ENCODE results near the gene GLYATL1B.
"Not testable (repeated sequence)": the region's sequence is repeated elsewhere in the genome, so short reads cannot be mapped to it uniquely, and the experiment has no call there.

Gene GLYATL1B, protein sequence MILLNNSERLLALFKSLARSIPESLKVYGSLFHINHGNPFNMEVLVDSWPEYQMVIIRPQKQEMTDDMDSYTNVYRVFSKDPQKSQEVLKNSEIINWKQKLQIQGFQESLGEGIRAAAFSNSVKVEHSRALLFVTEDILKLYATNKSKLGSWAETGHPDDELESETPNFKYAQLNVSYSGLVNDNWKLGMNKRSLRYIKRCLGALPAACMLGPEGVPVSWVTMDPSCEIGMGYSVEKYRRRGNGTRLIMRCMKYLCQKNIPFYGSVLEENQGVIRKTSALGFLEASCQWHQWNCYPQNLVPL

DNA sequence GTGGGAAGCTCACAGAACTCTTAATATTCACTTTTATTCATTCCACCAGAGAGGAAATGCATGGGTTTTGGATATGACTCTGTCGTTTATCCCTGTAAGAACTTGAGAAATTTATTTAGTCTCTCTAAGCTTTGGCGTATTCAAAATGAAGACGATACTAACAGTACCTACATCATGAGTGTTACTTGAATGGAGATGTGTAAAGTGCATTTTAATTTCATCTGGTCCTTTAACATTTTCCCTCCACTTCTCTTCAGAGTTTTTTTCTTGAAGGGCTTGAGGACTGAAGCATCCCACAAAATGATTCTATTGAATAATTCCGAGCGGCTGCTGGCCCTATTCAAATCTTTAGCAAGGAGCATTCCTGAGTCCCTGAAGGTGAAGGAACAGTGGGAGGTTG, at the start of gene GLYATL1B:
GLYATL1B (plus strand) TSS at position 301 of the 400 bp plus-strand sequence; CDS start at position 301, 0 bp downstream.
- not testable (repeated sequence) for DNase-seq

DNA sequence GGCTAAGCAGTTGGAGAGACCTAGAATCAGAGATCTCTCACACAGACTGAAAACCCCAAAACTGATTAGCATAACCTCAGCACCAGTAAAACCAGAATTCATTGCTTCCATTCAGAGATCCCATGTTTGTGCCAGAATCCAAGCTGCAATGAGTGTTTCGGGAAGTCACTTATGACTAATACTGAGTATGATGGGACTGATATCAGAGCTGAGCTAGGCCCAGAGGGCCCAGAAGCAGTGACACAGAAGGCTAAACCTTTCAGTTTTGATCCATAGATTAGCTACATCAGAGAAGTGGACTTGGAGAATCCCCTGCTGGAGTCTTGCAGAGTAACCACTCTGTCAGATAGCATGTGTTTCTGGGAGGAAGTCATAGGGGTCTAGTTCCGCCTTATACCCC, 49.6 kb upstream of the GLYATL1B start:
- DNase-seq = not testable (repeated sequence)

DNA sequence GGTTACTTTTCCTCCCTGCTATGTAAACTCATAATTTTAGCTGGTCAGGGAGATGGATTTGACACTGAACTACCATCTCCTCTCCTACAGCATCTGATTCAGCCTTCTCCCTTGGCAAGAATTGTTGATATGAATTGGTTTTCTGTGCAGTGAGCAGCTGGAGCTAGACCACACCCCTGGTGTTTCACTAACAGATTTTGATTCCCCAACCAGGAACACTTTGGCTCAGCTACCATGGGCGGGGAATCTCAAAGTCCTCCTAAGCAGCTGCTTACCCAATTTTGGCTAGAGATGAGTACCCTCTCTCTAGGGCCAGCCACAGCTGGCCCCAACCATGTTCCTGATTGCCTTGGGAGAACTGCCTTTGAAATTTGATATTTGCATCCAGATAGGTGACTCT, 48.7 kb upstream of the GLYATL1B start:
- DNase-seq = not testable (repeated sequence)

DNA sequence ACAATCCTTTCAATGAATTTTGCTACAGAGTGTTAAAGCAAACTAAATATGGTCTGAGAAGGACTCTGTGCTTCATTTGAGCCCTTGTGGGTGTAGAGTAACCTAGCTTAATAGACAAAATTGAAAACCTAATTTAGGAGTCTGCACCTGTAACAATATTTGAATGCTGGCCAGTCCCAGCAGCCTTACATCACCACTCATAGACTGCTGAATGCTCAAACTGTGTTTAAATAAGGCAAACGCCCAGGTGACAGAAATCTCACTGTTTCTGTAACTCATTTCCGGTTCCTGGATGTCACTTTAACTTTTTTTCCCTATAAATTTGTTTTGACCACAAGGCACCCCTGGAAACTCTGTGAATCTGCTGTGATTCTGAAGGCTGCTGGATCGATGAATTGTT, 45.5 kb upstream of the GLYATL1B start:
- no peak for DNase-seq

DNA sequence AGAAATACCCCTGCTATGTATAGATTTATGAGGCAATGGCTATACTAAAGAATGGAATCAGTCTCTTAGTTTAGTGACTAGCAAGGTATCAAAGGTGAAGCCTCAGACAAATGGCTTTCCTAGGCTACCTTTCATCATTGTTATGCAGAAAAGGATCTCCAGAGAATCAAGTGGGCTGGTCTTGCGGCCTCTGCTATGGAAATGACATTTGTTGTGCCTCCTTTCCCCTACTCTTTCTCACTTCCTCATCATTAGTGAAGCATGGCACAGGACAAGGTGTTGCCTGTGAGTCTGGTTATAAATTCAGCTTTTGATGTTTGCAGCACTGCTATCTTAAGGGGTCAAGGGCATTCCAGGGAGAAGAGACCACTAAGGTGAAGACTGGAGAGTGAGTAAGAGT, 34.7 kb upstream of the GLYATL1B start:
- DNase-seq = not testable (repeated sequence)

DNA sequence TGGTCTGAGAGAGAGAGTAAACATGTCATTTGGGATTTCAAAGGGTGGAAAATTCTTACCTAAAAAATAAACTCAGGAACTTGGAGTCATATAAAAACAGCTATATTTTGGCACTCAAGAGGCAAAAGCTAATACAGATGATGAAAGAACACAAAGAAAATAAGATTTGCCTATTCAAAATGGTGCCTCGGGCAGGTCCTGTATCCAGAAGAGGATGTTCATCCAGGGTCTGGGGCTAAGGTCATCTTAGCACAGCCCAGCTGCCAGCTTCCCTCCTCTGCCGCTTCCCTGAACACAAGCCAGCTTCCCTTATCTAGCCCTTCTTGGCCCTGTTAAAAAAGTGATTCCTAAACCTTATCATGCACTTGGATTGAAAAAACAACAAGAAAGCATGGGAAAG, 33.8 kb upstream of the GLYATL1B start:
- DNase-seq = not testable (repeated sequence)

DNA sequence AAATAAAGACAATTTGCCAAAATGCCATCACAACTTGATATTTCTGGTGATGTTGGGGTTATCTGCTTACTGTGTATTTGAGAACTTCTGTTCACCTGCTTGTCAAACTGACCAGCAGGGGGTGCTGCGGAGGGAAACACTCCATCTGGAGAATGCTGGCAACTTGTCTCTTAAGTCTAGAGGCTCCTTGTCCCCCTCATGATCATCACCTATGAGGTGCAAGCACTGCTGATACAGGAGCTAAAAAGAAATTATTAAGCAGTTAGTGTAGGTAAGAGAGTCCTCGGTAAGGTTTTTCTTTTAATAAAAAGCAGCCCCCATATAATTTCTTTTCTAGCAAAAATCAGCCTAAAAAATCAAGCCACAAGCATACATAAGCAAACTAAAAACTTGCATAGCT, 32.7 kb upstream of the GLYATL1B start:
- no peak for DNase-seq

DNA sequence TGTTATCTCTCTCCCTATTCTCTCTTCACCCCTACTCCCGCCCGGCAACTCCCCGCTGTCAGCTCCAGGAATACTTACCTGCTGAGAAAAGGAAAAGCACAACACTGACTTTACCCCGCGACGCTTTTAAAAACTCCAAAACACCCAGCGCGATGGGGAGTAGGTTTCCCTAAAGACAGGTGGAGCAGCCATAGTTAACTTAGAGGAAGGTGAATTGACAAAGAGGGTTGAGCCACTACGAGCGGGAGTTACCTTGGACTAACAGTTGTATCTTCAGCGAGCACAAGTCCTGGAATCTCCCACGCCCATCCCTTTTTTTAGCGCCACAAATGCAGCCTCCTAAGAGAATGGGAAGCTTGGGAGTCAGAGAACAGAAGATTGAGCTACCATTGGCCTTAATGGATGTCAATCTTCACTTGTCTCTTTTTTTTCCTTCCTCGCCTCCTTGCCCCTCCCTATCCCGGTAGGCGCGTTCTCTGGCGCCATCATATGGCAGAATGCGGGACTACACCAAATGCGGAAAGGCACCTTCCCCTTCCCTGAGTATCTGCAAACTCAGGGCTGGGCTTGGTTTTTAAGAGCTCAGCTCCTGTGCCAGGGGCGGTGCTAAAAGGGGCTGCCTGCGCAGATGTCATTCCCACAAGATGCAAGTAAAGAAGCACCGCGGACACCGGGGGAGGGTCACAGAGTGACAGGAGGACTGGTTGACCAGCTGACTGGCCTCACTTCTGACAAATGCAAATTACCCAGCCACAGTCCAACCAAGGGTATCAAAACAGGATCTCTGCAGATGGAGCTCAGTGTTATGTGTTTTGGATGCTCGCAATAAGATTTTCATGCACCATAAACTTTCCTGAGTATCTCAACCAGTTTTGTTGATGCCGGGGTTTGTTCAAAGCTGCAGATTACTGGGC, 27.7 kb upstream of the GLYATL1B start:
- not testable (repeated sequence) for DNase-seq

DNA sequence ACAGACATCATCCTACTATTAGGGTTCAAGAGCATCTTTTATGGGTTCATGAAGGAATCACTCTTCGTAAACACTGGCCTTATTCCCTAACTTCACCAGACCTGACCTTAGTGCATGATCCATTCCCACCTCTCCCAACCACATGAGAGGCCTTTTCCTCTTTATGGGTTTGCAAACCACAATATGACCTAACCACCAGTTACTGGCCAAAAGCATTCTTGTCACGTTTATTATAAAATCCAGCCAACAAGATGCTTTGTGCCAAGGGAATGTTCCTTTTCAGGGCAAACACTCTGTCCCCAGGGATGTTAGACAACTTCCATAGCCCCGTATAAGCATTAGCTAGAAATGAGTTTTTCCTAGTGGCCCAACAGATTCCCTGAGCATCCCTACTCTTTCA, 26.0 kb upstream of the GLYATL1B start:
- not testable (repeated sequence) for DNase-seq

DNA sequence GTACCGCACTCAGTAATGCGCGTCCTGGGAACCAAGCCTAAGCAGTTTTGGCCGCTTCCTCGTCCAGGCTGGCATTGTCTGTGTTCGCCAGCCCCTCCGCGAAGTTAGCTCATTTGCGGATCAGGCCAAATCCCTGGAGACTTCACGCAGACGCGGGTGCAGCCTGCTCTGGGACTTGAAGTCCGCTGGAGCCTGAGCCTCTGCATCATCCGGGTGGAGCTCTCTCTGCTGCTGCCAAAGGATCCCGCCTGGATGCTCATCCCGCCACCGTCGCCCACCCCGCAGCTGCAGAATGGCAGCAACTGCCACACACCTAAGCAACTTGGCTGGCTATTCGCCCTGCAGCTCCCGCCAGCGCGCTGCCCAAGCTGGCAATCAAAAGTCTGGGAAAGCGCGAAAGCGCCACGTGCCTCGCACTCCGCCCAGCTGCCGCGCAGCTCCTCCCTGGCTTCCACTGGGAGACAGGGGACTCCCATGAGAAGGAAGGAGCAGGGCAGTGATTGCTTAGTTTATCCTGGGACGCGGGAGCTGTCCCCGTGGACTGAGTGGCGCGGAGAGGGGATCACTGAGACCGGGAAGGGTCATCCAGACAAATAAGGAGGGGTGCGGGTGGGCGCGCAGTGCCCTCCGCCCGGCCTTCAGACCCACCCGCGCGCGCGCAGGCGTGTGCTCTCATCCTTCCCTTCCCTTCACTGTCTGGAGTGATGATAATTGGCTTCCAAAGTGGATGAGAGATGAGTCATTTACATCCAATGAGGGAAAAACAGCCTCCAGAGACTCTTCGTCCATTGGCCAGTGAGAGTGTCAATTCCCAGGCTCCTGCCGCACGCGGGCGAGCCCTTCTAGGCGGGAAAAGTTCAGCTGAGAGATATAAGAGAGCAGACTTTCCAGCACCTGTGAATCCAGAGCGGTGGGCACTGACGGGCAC, 23.2 kb upstream of the GLYATL1B start:
- DNase-seq = no peak

DNA sequence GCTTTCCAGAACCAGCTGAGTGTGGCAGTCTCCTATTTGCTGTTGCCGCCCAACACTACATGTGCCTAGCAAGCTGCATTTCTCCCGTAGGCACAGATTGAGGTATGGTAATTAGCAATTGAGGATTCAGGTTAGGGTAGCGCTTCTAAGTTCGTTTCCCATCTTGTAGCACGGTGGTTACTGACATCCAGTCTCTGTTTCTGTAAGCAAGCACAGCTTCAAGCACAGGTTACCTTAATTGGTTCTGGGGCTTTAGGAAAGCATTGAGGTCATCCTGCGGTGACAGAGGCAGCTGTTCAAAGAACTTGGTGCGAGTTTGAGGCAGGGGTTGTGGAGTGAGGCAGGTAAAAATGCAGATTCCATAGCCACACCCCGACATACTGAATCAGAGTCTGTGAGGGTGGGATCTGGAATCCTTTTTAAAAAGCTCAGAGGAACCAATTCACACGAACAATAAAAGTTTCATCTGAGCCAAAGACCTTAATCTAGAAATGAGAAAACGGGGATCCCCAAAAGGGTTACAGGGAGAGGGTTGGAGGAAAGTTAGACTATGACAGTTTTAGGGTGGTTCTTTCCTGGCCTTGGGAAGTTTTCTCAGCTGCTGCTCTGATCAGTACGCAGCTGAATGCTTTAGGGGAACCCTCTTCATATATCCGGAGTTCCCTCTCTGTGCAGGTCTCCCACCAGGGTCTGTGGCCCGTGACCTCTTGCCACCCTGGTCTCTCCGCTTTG, 21.9 kb upstream of the GLYATL1B start:
- DNase-seq = not testable (repeated sequence)

DNA sequence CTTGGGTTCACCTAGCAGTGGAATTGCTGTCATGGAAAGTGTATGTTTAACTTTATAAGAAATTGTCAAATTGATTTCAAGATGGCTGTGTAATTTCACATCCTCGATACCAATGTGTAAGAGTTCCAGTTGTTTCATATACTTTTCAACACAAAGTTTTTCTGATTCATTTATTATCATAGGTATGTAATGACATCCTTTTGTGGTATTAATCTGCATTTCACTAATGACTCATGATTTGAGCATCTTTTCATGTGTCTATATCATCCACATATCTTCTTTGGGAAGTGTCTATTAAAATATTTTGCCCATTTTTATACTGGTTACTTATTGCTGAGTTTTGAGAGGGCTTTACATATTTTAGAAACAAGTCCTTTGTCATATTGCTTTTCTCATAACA, 17.0 kb upstream of the GLYATL1B start:
- DNase-seq = no peak

DNA sequence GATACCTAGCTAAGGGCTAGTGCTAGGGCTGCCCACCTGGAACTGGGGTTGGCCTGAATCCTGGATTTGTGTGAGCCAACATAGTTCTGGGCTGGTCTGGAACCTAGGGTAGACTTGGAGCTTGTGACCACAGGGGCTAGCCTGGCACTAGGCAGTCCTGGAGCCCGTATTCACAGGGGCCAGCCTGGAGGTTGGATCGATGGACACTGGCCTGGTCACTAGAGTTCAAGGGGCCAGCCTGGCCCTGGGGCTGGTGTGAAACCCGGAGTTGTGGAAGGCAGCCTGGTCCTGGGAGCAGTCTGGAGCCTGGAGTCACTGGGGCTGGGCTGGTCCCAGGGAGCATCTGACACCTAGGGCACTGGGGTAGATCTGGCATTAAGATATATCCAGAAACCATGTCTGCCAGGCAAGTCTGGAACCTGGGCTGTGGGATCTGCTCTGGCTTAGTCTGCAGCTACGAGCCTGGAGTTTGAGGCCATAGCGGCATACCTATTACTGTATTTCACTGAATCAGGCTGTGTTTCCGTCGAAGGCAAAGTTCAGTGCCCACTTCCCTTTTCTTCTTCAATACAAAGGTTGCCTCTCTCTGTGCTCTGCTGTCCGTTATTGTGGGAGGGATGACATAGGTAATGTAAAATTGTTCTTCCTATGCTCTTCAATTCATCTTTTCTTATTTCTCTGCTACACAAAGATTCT, 9.1 kb upstream of the GLYATL1B start:
- DNase-seq = no peak

DNA sequence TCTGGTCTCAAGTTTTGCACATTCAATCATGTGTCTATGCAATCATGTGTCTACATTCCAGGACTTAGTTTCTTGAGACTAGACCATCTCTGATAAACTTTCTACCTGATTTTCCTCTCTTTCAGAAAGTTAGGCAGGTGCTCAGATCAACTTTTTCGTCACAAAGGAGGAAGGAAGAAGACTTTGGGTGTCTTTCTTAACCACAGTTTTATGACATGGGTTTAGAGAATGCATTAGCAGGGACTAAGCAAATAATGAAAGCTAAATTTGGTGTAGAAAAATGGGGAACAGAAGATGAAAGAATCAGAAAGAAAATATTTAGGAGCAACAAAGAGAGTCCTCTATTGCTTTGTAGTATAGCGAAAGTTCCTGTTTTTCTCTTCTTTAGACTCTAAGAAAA, 7.7 kb upstream of the GLYATL1B start:
- no peak for DNase-seq

DNA sequence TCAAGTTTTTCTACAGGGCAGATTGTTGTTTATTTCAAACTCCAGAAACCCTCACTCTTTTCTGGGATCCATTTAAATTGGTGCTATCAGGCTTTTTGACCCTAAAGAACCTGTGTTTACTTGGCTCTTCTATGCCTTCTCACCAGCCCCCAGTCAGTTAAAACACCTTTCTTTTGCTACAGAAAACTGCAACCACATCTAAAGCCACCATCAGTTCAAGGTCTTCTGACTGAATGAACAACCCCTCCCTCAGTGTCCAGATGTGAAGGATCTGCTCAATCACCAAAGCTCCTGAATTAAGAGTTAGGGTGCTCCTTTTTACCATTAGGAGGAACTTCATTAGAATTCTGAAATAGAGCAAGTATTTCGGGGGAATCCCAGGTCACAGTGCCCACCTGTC, 7.0 kb upstream of the GLYATL1B start:
- no peak for DNase-seq

DNA sequence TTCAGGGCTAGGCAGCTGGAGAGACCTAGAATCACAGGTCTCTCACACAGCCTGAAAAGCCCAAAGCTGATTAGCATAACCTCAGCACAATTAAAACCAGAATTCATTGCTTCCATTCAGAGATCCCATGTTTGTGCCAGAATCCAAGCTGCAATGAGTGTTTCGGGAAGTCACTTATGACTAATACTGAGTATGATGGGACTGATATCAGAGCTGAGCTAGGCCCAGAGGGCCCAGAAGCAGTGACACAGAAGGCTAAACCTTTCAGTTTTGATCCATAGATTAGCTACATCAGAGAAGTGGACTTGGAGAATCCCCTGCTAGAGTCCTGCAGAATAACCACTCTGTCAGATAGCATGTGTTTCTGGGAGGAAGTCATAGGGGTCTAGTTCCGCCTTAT, 5.7 kb upstream of the GLYATL1B start:
- DNase-seq = not testable (repeated sequence)

DNA sequence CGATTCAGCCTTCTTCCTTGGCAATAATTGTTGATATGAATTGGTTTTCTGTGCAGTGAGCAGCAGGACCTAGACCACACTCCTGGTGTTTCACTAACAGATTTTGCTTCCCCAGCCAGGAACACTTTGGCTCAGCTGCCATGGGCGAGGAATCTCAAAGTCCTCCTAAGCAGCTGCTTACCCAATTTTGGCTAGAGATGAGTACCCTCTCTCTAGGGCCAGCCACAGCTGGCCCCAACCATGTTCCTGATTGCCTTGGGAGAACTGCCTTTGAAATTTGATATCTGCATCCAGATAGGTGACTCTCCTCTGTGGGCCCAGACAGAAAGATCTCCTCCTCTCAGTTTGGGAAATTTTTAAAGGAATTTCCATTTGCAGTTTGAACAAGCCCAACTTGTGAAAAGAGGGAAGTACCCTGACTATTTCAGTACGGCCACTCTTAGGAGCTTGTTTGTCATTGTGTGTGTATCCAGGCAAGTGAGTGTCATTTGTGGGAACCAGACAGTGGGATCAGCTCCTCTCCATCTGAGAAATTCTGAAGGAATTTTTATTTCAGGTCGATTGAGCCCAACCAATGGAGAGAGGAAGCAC, 4.6 kb upstream of the GLYATL1B start:
- not testable (repeated sequence) for DNase-seq

DNA sequence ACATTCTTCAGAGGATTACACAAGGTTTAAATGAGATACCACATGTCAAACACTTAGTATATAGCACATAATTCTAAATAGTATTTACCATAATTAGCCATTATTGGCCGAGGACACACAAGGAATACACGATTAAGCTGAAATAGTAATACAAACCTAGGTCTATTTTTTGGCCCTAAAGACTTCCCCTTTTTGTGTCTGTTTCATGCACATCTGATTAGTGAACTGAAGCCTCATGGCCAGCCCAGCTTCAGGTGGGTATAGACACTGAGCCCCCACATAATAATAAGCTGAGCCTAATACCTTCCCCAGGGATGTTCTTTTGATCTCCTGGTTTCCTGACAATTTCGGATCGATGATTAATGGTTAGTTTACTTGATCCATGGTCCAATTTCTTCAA, 2.1 kb downstream of the GLYATL1B start:
- DNase-seq = no peak

DNA sequence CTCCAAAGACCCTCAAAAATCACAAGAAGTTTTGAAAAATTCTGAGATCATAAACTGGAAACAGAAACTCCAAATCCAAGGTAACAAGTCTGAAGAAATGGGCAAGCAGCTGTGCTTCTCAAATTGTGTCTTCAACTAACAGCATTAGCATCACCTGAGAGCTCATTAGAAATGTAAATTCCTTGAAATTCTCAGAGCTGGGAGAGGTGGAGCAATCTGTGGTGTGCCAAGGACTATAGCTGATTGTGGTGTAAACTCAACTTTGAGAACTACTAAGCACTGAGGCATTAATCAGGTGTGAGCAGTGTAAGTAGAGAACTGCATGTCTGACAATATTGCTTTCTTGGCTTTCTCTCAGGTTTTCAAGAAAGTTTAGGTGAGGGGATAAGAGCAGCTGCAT, 7.5 kb downstream of the GLYATL1B start:
- DNase-seq = not testable (repeated sequence)

DNA sequence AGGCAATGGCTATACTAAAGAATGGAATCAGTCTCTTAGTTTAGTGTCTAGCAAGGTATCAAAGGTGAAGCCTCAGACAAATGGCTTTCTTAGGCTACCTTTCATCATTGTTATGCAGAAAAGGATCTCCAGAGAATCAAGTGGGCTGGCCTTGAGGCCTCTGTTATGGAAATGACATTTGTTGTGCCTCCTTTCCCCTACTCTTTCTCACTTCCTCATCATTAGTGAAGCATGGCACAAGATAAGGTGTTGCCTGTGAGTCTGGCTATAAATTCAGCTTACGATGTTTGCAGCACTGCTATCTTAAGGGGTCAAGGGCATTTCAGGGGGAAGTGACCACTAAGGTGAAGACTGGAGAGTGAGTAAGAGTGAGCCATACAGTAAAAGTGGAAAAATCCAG, 9.1 kb downstream of the GLYATL1B start:
- not testable (repeated sequence) for DNase-seq

DNA sequence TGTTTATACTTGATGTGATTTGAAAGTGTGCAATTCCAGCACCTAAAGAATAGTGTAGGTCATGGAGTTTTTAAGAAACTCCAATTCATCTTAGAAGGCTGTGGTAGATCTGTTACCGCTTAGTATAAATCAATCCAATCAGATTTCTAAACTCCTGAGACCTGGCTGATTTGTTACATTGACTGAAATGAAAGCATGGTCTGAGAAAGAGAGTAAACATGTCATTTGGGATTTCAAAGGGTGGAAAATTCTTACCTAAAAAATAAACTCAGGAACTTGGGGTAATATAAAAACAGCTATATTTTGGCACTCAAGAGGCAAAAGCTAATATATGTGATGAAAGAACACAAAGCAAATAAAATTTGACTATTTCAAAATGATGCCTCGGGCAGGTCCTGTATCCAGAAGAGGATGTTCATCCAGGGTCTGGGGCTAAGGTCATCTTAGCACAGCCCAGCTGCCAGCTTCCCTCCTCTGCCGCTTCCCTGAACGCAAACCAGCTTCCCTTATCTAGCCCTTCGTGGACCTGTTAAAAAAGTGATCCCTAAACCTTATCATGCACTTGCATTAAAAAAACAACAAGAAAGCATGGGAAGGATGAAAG, 10.0 kb downstream of the GLYATL1B start:
- not testable (repeated sequence) for DNase-seq
